ENCODE measurements around the gene FOXO4. TPM values are rescaled to one million over a fixed set of nuclear protein-coding genes. Genes with fewer than 3 reads are reported as not detected.
"Not testable (repeated sequence)": the region's sequence is repeated elsewhere in the genome, so short reads cannot be mapped to it uniquely, and the experiment has no call there.

FOXO4 gene, protein sequence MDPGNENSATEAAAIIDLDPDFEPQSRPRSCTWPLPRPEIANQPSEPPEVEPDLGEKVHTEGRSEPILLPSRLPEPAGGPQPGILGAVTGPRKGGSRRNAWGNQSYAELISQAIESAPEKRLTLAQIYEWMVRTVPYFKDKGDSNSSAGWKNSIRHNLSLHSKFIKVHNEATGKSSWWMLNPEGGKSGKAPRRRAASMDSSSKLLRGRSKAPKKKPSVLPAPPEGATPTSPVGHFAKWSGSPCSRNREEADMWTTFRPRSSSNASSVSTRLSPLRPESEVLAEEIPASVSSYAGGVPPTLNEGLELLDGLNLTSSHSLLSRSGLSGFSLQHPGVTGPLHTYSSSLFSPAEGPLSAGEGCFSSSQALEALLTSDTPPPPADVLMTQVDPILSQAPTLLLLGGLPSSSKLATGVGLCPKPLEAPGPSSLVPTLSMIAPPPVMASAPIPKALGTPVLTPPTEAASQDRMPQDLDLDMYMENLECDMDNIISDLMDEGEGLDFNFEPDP
- polyA plus RNA-seq (2013, experiment 1 of 2): 23.8 TPM
- polyA plus RNA-seq (2013, experiment 2 of 2): 24.1 TPM

DNA sequence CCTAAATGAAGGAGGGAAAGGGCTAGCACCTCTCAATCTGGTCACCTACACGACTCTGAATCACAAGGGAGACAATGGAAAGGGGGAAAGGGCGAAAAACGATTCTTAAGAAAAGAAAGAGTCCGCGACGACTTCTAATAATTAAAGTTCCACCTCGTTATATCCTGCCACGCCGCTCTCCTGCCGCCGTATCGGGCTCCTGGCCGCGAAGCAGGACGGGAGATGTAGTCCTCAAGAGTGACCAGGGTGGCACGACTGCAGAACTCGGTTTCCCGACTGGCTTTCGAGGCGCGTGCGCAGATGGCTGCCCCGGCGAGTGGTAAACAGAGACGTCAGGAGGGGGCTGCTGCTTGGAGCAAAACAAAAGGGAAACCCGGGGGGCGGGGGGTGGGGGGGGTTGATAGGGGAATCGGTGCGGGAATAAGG, at the start of gene FOXO4:
Gene FOXO4 (plus strand): TSS at position 297 of the 426 bp plus-strand sequence. CDS start 678 bp downstream, outside the sequence.
- WGBS (ENCODE audit: extremely low coverage, insufficient coverage, low lambda C conversion rate): no CpG with 5 or more reads among the region's 29 CpGs
- peak within 1 kb of the TSS; percentile 79 for H3K56ac ChIP-seq (ENCODE audit: low read length)
- H3K23ac ChIP-seq (ENCODE audit: low read length): no peak within 1 kb of the TSS
- peak within 1 kb of the TSS; percentile 80 for H3K4me2 ChIP-seq (ENCODE audit: low read length)
- peak within 1 kb of the TSS; percentile 73 for H3K4me3 ChIP-seq (ENCODE audit: low read length)
- H3K79me1 ChIP-seq (ENCODE audit: low read length): no peaks in the 10 kb centered on the region
- H3K27ac ChIP-seq (ENCODE audit: low read depth, low read length): no peak within 1 kb of the TSS
- H2BK15ac ChIP-seq (replicated peaks; ENCODE audit: low read depth): no peak within 1 kb of the TSS
- H4K8ac ChIP-seq (ENCODE audit: low read depth, low read length): no peak within 1 kb of the TSS
- H3K4me1 ChIP-seq (ENCODE audit: control insufficient read depth, low read depth, low read length): peaks cover 2% of the 10 kb centered on the region
- H2BK5ac ChIP-seq (ENCODE audit: low read length): no peak within 1 kb of the TSS
- H2BK120ac ChIP-seq (ENCODE audit: low read depth, low read length): no peak within 1 kb of the TSS
- no peaks in the 10 kb centered on the region for H3K36me3 ChIP-seq (ENCODE audit: control insufficient read depth, insufficient read depth, low read length)
- H4K5ac ChIP-seq (ENCODE audit: low read length): no peak within 1 kb of the TSS
- peak; percentile 94 for DNase-seq
- no peaks in the 10 kb centered on the region for H3K79me2 ChIP-seq (ENCODE audit: control insufficient read depth, insufficient read depth, low read length)
- H3K18ac ChIP-seq (ENCODE audit: low read length): peak within 1 kb of the TSS; percentile 79
- no peak within 1 kb of the TSS for H2AK5ac ChIP-seq (ENCODE audit: low read length)
- peak within 1 kb of the TSS; percentile 72 for H3K9ac ChIP-seq (ENCODE audit: low read length)
- H3K4ac ChIP-seq (ENCODE audit: low read depth, low read length): peak within 1 kb of the TSS; percentile 70
- H3K27me3 ChIP-seq (ENCODE audit: insufficient read depth, low read length, poor library complexity): no peaks in the 10 kb centered on the region

DNA sequence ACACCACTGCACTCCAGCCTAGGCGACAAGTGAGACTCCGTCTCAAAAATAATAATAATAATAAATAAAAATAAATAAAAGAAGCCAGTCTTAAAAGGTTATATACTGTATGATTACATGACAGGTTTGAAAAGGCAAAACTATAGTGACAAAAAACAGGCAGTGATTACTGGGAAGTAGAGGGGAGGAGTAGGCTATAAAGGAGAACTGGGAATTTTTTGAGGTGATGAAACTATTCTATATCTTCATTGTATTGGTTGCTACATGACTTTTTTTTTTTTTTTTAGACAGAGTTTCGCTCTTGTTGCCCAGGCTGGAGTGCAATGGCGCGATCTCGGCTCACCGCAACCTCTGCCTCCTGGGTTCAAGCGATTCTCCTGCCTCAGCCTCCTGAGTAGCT, 47.8 kb upstream of the FOXO4 start:
- not testable (repeated sequence) for H3K79me2 ChIP-seq (ENCODE audit: control insufficient read depth, insufficient read depth, low read length); H3K4me2 ChIP-seq (ENCODE audit: low read length); H2BK5ac ChIP-seq (ENCODE audit: low read length); H3K4me1 ChIP-seq (ENCODE audit: control insufficient read depth, low read depth, low read length); H4K5ac ChIP-seq (ENCODE audit: low read length); H3K27ac ChIP-seq (ENCODE audit: low read depth, low read length); DNase-seq; H4K8ac ChIP-seq (ENCODE audit: low read depth, low read length); H3K36me3 ChIP-seq (ENCODE audit: control insufficient read depth, insufficient read depth, low read length); H2BK15ac ChIP-seq (replicated peaks; ENCODE audit: low read depth); H2AK5ac ChIP-seq (ENCODE audit: low read length); H3K9ac ChIP-seq (ENCODE audit: low read length); H3K23ac ChIP-seq (ENCODE audit: low read length); H3K79me1 ChIP-seq (ENCODE audit: low read length); H3K4me3 ChIP-seq (ENCODE audit: low read length); H3K27me3 ChIP-seq (ENCODE audit: insufficient read depth, low read length, poor library complexity); H3K18ac ChIP-seq (ENCODE audit: low read length); H3K4ac ChIP-seq (ENCODE audit: low read depth, low read length); H2BK120ac ChIP-seq (ENCODE audit: low read depth, low read length); H3K56ac ChIP-seq (ENCODE audit: low read length)
- WGBS (ENCODE audit: extremely low coverage, insufficient coverage, low lambda C conversion rate): no CpG with 5 or more reads among the region's 8 CpGs

DNA sequence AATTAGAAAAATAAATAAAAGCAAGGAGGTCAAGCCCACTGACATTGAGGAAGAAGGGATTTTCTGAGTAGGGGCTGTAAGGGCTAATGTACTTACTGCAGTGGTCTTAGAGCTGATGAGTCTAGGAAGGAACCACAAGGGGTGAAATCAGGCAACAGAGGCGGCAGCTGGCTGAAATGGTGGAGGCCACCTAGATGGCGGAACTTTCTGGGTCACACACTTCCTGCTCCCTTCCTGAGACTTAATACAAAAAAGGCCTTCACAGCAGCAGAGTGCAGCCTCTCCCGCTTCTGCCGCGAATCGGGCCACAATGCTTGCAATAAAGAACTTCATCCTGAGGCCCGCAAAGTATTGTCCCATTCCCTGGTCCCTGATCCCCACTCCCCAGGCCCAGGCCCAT, 42.9 kb upstream of the FOXO4 start:
- Histone ChIP-seq H3K4me1 (ENCODE audit: control insufficient read depth, low read depth, low read length) (no peaks in the 10 kb centered on the region), H3K23ac (ENCODE audit: low read length) (no peak overlapping the region), H3K27ac (ENCODE audit: low read depth, low read length) (no peak overlapping the region), H3K4me3 (ENCODE audit: low read length) (peak overlapping the region; percentile 42), H3K79me2 (ENCODE audit: control insufficient read depth, insufficient read depth, low read length) (no peaks in the 10 kb centered on the region), H3K27me3 (ENCODE audit: insufficient read depth, low read length, poor library complexity) (no peaks in the 10 kb centered on the region), H2BK15ac (replicated peaks; ENCODE audit: low read depth) (no peak overlapping the region), H3K79me1 (ENCODE audit: low read length) (no peaks in the 10 kb centered on the region), H3K4ac (ENCODE audit: low read depth, low read length) (no peak overlapping the region), H2AK5ac (ENCODE audit: low read length) (no peak overlapping the region), H3K4me2 (ENCODE audit: low read length) (peak overlapping the region; percentile 68), H3K36me3 (ENCODE audit: control insufficient read depth, insufficient read depth, low read length) (no peaks in the 10 kb centered on the region), H2BK120ac (ENCODE audit: low read depth, low read length) (no peak overlapping the region), H4K5ac (ENCODE audit: low read length) (no peak overlapping the region), H3K9ac (ENCODE audit: low read length) (peak overlapping the region; percentile 64), H2BK5ac (ENCODE audit: low read length) (no peak overlapping the region), H3K18ac (ENCODE audit: low read length) (no peak overlapping the region), H4K8ac (ENCODE audit: low read depth, low read length) (no peak overlapping the region), H3K56ac (ENCODE audit: low read length) (peak overlapping the region; percentile 82)
- no CpG with 5 or more reads among the region's 7 CpGs for WGBS (ENCODE audit: extremely low coverage, insufficient coverage, low lambda C conversion rate)
- no peak for DNase-seq

DNA sequence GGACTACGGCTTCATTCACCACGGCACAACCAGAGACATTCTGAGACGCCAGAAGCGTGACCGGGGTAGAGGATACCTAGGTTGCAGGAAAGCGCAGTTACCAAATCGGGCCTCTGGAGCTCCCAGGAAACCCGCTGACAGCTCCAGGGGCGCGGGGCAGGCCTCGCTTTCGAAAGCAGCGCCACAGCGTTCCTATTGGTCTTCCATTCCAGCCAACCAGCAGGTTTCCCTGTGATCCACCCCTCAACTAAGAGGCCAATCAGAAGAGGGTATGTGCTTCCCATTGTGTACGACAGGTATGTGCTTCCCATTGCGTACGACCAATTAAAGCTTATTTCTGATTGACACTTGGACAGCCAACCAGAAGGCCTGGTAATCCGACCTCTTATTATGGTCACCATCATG, 42.4 kb upstream of the FOXO4 start:
- Histone ChIP-seq H2AK5ac (ENCODE audit: low read length) (no peak overlapping the region), H2BK120ac (ENCODE audit: low read depth, low read length) (no peak overlapping the region), H3K79me2 (ENCODE audit: control insufficient read depth, insufficient read depth, low read length) (no peaks in the 10 kb centered on the region), H3K9ac (ENCODE audit: low read length) (peak overlapping the region; percentile 64), H3K23ac (ENCODE audit: low read length) (no peak overlapping the region), H3K18ac (ENCODE audit: low read length) (no peak overlapping the region), H2BK5ac (ENCODE audit: low read length) (no peak overlapping the region), H3K27me3 (ENCODE audit: insufficient read depth, low read length, poor library complexity) (no peaks in the 10 kb centered on the region), H3K4ac (ENCODE audit: low read depth, low read length) (no peak overlapping the region), H4K8ac (ENCODE audit: low read depth, low read length) (no peak overlapping the region), H3K4me2 (ENCODE audit: low read length) (peak overlapping the region; percentile 68), H3K4me3 (ENCODE audit: low read length) (peak overlapping the region; percentile 42), H3K56ac (ENCODE audit: low read length) (peak overlapping the region; percentile 82), H4K5ac (ENCODE audit: low read length) (no peak overlapping the region), H2BK15ac (replicated peaks; ENCODE audit: low read depth) (no peak overlapping the region), H3K36me3 (ENCODE audit: control insufficient read depth, insufficient read depth, low read length) (no peaks in the 10 kb centered on the region), H3K79me1 (ENCODE audit: low read length) (no peaks in the 10 kb centered on the region), H3K27ac (ENCODE audit: low read depth, low read length) (no peak overlapping the region), H3K4me1 (ENCODE audit: control insufficient read depth, low read depth, low read length) (no peaks in the 10 kb centered on the region)
- DNase-seq: peak; percentile 96
- no CpG with 5 or more reads among the region's 18 CpGs for WGBS (ENCODE audit: extremely low coverage, insufficient coverage, low lambda C conversion rate)

DNA sequence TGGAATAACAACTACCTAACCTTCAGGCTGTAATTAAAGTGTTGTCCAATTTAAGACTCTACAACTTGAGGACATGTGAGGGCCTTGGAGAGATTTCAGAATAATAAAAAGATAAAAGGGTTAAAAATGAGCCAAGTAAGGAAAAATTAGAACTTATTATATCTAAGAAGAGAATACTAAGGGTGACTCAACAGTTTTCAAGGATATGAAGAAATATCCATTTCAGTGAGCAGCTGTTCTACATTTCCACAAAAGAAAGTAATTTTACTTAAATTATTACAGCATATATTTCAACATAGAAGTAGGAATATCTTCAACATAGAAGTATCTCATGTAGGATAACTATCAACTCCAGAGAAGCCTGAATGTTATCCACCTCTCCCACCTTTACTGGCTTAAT, 38.8 kb upstream of the FOXO4 start:
- Histone ChIP-seq H2BK5ac (ENCODE audit: low read length) (no peak overlapping the region), H3K23ac (ENCODE audit: low read length) (no peak overlapping the region), H3K36me3 (ENCODE audit: control insufficient read depth, insufficient read depth, low read length) (no peaks in the 10 kb centered on the region), H4K5ac (ENCODE audit: low read length) (no peak overlapping the region), H2AK5ac (ENCODE audit: low read length) (no peak overlapping the region), H3K4ac (ENCODE audit: low read depth, low read length) (no peak overlapping the region), H2BK15ac (replicated peaks; ENCODE audit: low read depth) (no peak overlapping the region), H3K18ac (ENCODE audit: low read length) (no peak overlapping the region), H2BK120ac (ENCODE audit: low read depth, low read length) (no peak overlapping the region), H3K4me1 (ENCODE audit: control insufficient read depth, low read depth, low read length) (no peaks in the 10 kb centered on the region), H3K4me3 (ENCODE audit: low read length) (no peak overlapping the region), H3K56ac (ENCODE audit: low read length) (no peak overlapping the region), H3K79me2 (ENCODE audit: control insufficient read depth, insufficient read depth, low read length) (no peaks in the 10 kb centered on the region), H3K27me3 (ENCODE audit: insufficient read depth, low read length, poor library complexity) (no peaks in the 10 kb centered on the region), H3K9ac (ENCODE audit: low read length) (no peak overlapping the region), H3K79me1 (ENCODE audit: low read length) (no peaks in the 10 kb centered on the region), H4K8ac (ENCODE audit: low read depth, low read length) (no peak overlapping the region), H3K27ac (ENCODE audit: low read depth, low read length) (no peak overlapping the region), H3K4me2 (ENCODE audit: low read length) (no peak overlapping the region)
- no peak for DNase-seq
